Mesothelial cell of epicardium (in vitro differentiated cells): ENCODE measurements around the gene PHF13. TPM values are rescaled to one million over a fixed set of nuclear protein-coding genes. Genes with fewer than 3 reads are reported as not detected.

ENCODE experiments used
- DNase-seq, 2 experiments: peaks; one replicate each; pipeline ENCODE4 v3.0.0; 2021; ENCODE audit warnings: low spot score in 2 of 2; ENCODE audit not compliant: unreplicated experiment in 2 of 2
- H3K27ac Mint-ChIP-seq: 2 replicates; pipeline ENCODE4 v1.8.0; 2021; ENCODE audit warnings: mixed read lengths
- H3K27me3 Mint-ChIP-seq: 2 replicates; pipeline ENCODE4 v1.8.0; 2021; ENCODE audit warnings: low read depth, mixed read lengths
- H3K36me3 Mint-ChIP-seq: 2 replicates; pipeline ENCODE4 v1.8.0; 2021; ENCODE audit warnings: mixed read lengths
- H3K4me1 Mint-ChIP-seq: 2 replicates; pipeline ENCODE4 v1.8.0; 2021; ENCODE audit warnings: mixed read lengths
- H3K4me3 Mint-ChIP-seq: 2 replicates; pipeline ENCODE4 v1.8.0; 2021; ENCODE audit warnings: mild to moderate bottlenecking, moderate library complexity, mixed read lengths
- H3K9me3 Mint-ChIP-seq: 2 replicates; pipeline ENCODE4 v1.8.0; 2021; ENCODE audit warnings: mixed read lengths
- CTCF ChIP-seq: fragments of 200-600 bp; sonication (generic); IDR thresholded peaks from one replicate; pipeline ENCODE4 v1.5.0; 2021; ENCODE audit warnings: antibody characterized with exemption; ENCODE audit not compliant: unreplicated experiment
- total RNA-seq: library from RNA; stranded (reverse); gene quantifications from 3 replicates; pipeline ENCODE4 v1.2.1, GENCODE V29; 2021

The PHF13 gene
- total RNA-seq, 1 donor from 2014 or later, result 34.0 TPM

- Mint-ChIP-seq H3K9me3 (no peaks in the 10 kb centered on the region), H3K27me3 (no peaks in the 10 kb centered on the region), H3K36me3 (peaks cover 13% of the 10 kb centered on the region), H3K27ac (no peak overlapping the region), H3K4me3 (no peak overlapping the region), H3K4me1 (no peaks in the 10 kb centered on the region)
- no peak for DNase-seq
- no peak for TF ChIP-seq CTCF
These were observed 38.4 kb downstream of the PHF13 start for GRCh38 chr1:6651909-6652308.

DNA sequence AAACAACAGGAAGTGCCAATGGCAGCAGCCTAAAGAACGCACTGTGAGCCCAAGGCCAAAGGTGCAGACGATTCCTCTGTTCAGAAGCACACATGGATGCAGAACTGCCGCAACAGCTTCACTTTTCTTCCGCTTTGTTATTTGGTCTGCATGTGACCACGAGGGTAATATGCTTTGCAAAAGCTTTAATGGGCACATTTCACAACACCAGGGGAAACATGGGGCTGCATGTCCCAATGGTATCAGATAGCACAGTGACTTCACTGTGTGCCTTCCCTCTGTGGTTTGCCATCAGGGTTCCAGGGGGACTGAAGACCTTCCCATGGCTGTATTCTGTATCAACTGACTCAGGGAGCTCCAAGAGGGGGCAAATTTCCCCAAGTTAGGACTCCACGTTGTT is 39.5 kb downstream of the PHF13 start:
- Mint-ChIP-seq H3K36me3 (peaks cover 13% of the 10 kb centered on the region), H3K4me1 (no peaks in the 10 kb centered on the region), H3K27ac (no peak overlapping the region), H3K4me3 (no peak overlapping the region), H3K9me3 (no peaks in the 10 kb centered on the region), H3K27me3 (no peaks in the 10 kb centered on the region)
- no peak for DNase-seq
- TF ChIP-seq CTCF, result no peak

GRCh38 chr1:6653436-6654290 is 40.1 kb downstream of the PHF13 start:
- Mint-ChIP-seq H3K27ac (no peak overlapping the region), H3K4me1 (no peaks in the 10 kb centered on the region), H3K9me3 (no peaks in the 10 kb centered on the region), H3K27me3 (no peaks in the 10 kb centered on the region), H3K36me3 (peaks cover 13% of the 10 kb centered on the region), H3K4me3 (no peak overlapping the region)
- no peak for TF ChIP-seq CTCF
- DNase-seq, result no peak

- Mint-ChIP-seq H3K4me1 (peaks cover 6% of the 10 kb centered on the region), H3K36me3 (peaks cover 9% of the 10 kb centered on the region), H3K9me3 (no peaks in the 10 kb centered on the region), H3K4me3 (no peak overlapping the region), H3K27me3 (no peaks in the 10 kb centered on the region), H3K27ac (no peak overlapping the region)
- DNase-seq, result no peak
- no peak for TF ChIP-seq CTCF
These were observed 43.6 kb downstream of the PHF13 start for GRCh38 chr1:6657138-6657537.

GRCh38 chr1:6658359-6659060 is 45.0 kb downstream of the PHF13 start:
- Mint-ChIP-seq H3K9me3 (no peaks in the 10 kb centered on the region), H3K27me3 (no peaks in the 10 kb centered on the region), H3K4me3 (no peak overlapping the region), H3K36me3 (peaks cover 8% of the 10 kb centered on the region), H3K27ac (no peak overlapping the region), H3K4me1 (peaks cover 6% of the 10 kb centered on the region)
- no peak for TF ChIP-seq CTCF
- DNase-seq, result no peak
